HCT116 (cell line): ENCODE results near the gene UBN1. TPM values are rescaled to one million over a fixed set of nuclear protein-coding genes. Genes with fewer than 3 reads are reported as not detected.

Experiments
- ATAC-seq: fragments of 200-7000 bp; cut with Tn5 transposase; 2 replicates; pipeline ENCODE4 v1.9.1; 2020; ENCODE audit warnings: mild to moderate bottlenecking, moderate library complexity
- BruUV-seq: library from RNA; stranded (reverse); fragments of 400-500 nt; replicated peaks from 2 replicates; lab custom pipeline; 2021; lab: Mats Ljungman, UMichigan
- CTCF ChIA-PET: fragments of 300-600 bp; sonication (Branson Sonifier 250); formaldehyde crosslinking; loops from one replicate; lab custom pipeline; 2021; ENCODE audit warnings: antibody characterized with exemption; lab: Charles Lee
- POLR2A ChIA-PET: fragments of 300-600, 350-600 bp; sonication (Branson Sonifier 250); formaldehyde crosslinking; loops from one replicate; lab custom pipeline; 2021; ENCODE audit warnings: antibody characterized with exemption; lab: Charles Lee
- RAD21 ChIA-PET, 2 experiments: fragments of 300-600 bp; sonication (Branson Sonifier 250); formaldehyde crosslinking; loops; one replicate each; lab custom pipeline; 2023; ENCODE audit warnings: low total read pairs in 2 of 2; ENCODE audit not compliant: uncharacterized antibody in 2 of 2, unreplicated experiment in 2 of 2, low non-redundant PET in 1 of 2; lab: Charles Lee
- DNase-seq: peaks from one replicate; pipeline ENCODE4 v3.0.0-alpha.2; 2010; ENCODE audit warnings: low read depth, low spot score
- H2AFZ ChIP-seq: fragments of 200-600 bp; shearing (Covaris generic), sonication (generic); 2 replicates; pipeline ENCODE4 v1.6.1; 2017; ENCODE audit warnings: low read depth, mixed run types, mixed read lengths, antibody characterized with exemption, low read length; ENCODE audit not compliant: poor library complexity, severe bottlenecking
- H3K27ac ChIP-seq: 2 replicates; pipeline ENCODE4 v1.5.1; 2012; ENCODE audit warnings: low read depth, low read length
- H3K27me3 ChIP-seq: fragments of 200-600 bp; sonication (generic); 2 replicates; pipeline ENCODE4 v1.6.1; 2016; ENCODE audit warnings: mixed run types, low read length, mixed read lengths; ENCODE audit not compliant: insufficient read depth
- H3K36me3 ChIP-seq, 2 experiments: fragments of 200-500 bp in 1 of 2; fragments of 200-600 bp in 1 of 2; sonication (Bioruptor generic) in 1 of 2; sonication (generic) in 1 of 2; 2 replicates each; pipeline versions ENCODE4 v1.5.1 to v1.6.1; 2014 to 2016; ENCODE audit warnings: low read length in 2 of 2, inconsistent platforms in 1 of 2, mixed read lengths in 1 of 2, mixed run types in 1 of 2; ENCODE audit not compliant: insufficient read depth in 2 of 2, control insufficient read depth in 1 of 2
- H3K4me1 ChIP-seq, 2 experiments: fragments of 200-600 bp in 1 of 2; sonication (generic) in 1 of 2; 2 replicates each; pipeline versions ENCODE4 v1.5.1 to v1.6.1; 2012 to 2017; ENCODE audit warnings: low read length in 2 of 2, inconsistent platforms in 1 of 2, mild to moderate bottlenecking in 1 of 2, mixed read lengths in 1 of 2, mixed run types in 1 of 2, moderate library complexity in 1 of 2; ENCODE audit not compliant: insufficient read depth in 2 of 2, control insufficient read depth in 1 of 2
- H3K4me2 ChIP-seq: fragments of 200-600 bp; sonication (generic); 2 replicates; pipeline ENCODE4 v1.6.1; 2017; ENCODE audit warnings: mixed run types, low read length, mixed read lengths
- H3K4me3 ChIP-seq, 2 experiments: fragments of 200-600 bp in 1 of 2; sonication (generic) in 1 of 2; replicated peaks in 1 of 2; 2 replicates each; pipeline ENCODE4 v1.5.1; 2011 to 2016; ENCODE audit warnings: low read length in 2 of 2, control low read depth in 1 of 2, low read depth in 1 of 2, mild to moderate bottlenecking in 1 of 2, mixed read lengths in 1 of 2, mixed run types in 1 of 2
- H3K79me2 ChIP-seq: fragments of 200-600 bp; sonication (generic); 2 replicates; pipeline ENCODE4 v1.6.1; 2017; ENCODE audit warnings: mild to moderate bottlenecking, mixed run types, low read length, moderate library complexity, mixed read lengths; ENCODE audit not compliant: insufficient read depth
- H3K9ac ChIP-seq: fragments of 200-600 bp; sonication (generic); 2 replicates; pipeline ENCODE4 v1.6.1; 2016; ENCODE audit warnings: low read length, mixed read lengths
- H3K9me2 ChIP-seq: fragments of 200-600 bp; sonication (generic), shearing (Covaris generic); 2 replicates; pipeline ENCODE4 v1.6.1; 2017; ENCODE audit warnings: mixed run types, mild to moderate bottlenecking, moderate library complexity; ENCODE audit not compliant: insufficient read depth
- H3K9me3 ChIP-seq, 2 experiments: fragments of 200-500 bp in 1 of 2; fragments of 200-600 bp in 1 of 2; sonication (Bioruptor generic) in 1 of 2; sonication (generic) in 1 of 2; 2 replicates each; pipeline ENCODE4 v1.6.1; 2014 to 2017; ENCODE audit warnings: low read length in 2 of 2, mixed read lengths in 2 of 2, inconsistent platforms in 1 of 2, low read depth in 1 of 2, mild to moderate bottlenecking in 1 of 2, mixed run types in 1 of 2, moderate library complexity in 1 of 2; ENCODE audit not compliant: control insufficient read depth in 1 of 2, insufficient read depth in 1 of 2
- H4K20me1 ChIP-seq: fragments of 200-600 bp; sonication (generic), shearing (Covaris generic); 2 replicates; pipeline ENCODE4 v1.6.1; 2017; ENCODE audit warnings: mixed run types, mild to moderate bottlenecking, moderate library complexity; ENCODE audit not compliant: insufficient read depth
- EGR1 ChIP-seq: IDR thresholded peaks from 2 replicates; pipeline ENCODE4 v1.6.1; 2012; ENCODE audit warnings: low read depth
- EZH2phosphoT487 ChIP-seq: fragments of 200-600 bp; IDR thresholded peaks from 2 replicates; pipeline ENCODE4 v1.6.1; 2018; ENCODE audit warnings: antibody characterized with exemption, borderline replicate concordance
- FOSL1 ChIP-seq: IDR thresholded peaks from 2 replicates; pipeline ENCODE4 v1.6.1; 2012; ENCODE audit warnings: low read depth
- JUND ChIP-seq: IDR thresholded peaks from 2 replicates; pipeline ENCODE4 v1.6.1; 2012
- POLR2AphosphoS5 ChIP-seq: IDR thresholded peaks from 2 replicates; pipeline ENCODE4 v1.6.1; 2011; ENCODE audit warnings: mild to moderate bottlenecking, low read depth, low read length, moderate library complexity
- RAD21 ChIP-seq: IDR thresholded peaks from 2 replicates; pipeline ENCODE4 v1.6.1; 2012; ENCODE audit warnings: low read depth, mild to moderate bottlenecking
- SP1 ChIP-seq: IDR thresholded peaks from 2 replicates; pipeline ENCODE4 v1.6.1; 2012; ENCODE audit warnings: low read depth
- ZNF274 ChIP-seq: fragments of 200-500 bp; sonication (Bioruptor generic); IDR thresholded peaks from 2 replicates; pipeline ENCODE4 v1.6.1; 2014; ENCODE audit warnings: mild to moderate bottlenecking, low read depth, low read length, inconsistent platforms
- intact Hi-C: fragments of 100-400 bp; cut with micrococcal nuclease; formaldehyde crosslinking; loops from 2 replicates; pipeline ENCODE4 v1.10.0; 2022
- total RNA-seq: library from RNA; stranded (reverse); gene quantifications from one replicate; pipeline ENCODE4 v1.2.1, GENCODE V29; 2021; ENCODE audit not compliant: unreplicated experiment
- TF ChIP-seq, protein P1 (sequence below): IDR thresholded peaks from 2 replicates; pipeline ENCODE4 v1.6.1; 2012

The UBN1 gene
- total RNA-seq, 1 experiment from 2014 or later: 31.9 TPM

DNA sequence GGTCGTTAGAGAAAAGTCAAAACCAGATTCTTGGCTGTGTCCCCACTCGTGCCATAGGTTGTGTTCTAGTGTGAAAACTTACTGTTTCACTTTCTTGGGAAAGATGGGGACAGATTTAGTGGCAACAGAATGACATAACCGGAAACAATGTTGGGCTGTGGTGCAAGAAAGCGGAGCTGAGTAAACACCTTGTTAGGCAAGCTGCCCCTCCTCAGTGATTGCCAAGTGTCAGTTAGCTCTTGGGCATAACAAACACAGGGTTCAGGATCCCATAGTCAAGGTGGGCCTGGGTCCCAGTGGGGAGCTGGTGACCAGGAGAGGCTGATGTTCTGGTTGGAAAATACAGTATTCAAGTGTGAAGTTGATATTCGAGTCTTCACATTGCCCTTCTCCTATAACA is 15.4 kb downstream of the UBN1 start:
- Histone ChIP-seq H3K36me3 (peaks cover 45 to 46% of the 10 kb centered on the region in 2 experiments), H3K9me3 (no peaks in the 10 kb centered on the region), H3K4me2 (no peak overlapping the region), H3K4me3 (no peak overlapping the region), H3K9ac (no peak overlapping the region), H3K27me3 (no peaks in the 10 kb centered on the region), H3K27ac (no peak overlapping the region), H3K4me1 (no peaks in the 10 kb centered on the region), H2AFZ (no peak overlapping the region), H3K79me2 (peaks cover 64% of the 10 kb centered on the region), H4K20me1 (no peaks in the 10 kb centered on the region), H3K9me2 (no peaks in the 10 kb centered on the region)
- ChIA-PET RAD21 (no interaction called here), POLR2A (no interaction called here), CTCF (no interaction called here)
- no peak for DNase-seq
- intact Hi-C loops: no loop called here
- ATAC-seq: no peak
- BruUV-seq: no TSS peak
- TF ChIP-seq, protein P1, sequence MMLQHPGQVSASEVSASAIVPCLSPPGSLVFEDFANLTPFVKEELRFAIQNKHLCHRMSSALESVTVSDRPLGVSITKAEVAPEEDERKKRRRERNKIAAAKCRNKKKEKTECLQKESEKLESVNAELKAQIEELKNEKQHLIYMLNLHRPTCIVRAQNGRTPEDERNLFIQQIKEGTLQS: no peak
- TF ChIP-seq EGR1: no peak
- no peak for TF ChIP-seq FOSL1
- TF ChIP-seq ZNF274: no peak
- no peak for TF ChIP-seq RAD21
- no peak for TF ChIP-seq EZH2phosphoT487
- TF ChIP-seq JUND: no peak

DNA sequence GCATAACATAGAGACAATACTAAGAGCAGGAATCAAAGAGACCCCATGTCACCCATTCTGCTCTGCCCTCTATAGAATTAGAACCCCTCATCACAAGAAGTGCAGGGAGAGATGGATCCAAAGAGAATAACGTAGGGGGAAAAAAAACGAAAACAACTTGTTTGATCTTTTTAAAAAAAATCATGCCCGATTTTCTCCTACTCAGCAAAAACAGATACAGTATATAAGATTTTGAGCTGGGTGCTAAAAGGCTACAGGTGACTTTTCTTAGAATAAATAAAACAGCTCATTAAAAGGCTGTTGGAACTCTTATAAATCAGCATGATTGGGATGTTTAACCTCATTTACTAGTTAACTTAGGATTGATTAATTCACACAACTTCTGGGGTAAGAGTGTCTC is 17.4 kb downstream of the UBN1 start:
- Histone ChIP-seq H3K9ac (no peak overlapping the region), H2AFZ (no peak overlapping the region), H3K4me1 (no peaks in the 10 kb centered on the region), H3K27me3 (no peaks in the 10 kb centered on the region), H3K9me3 (no peaks in the 10 kb centered on the region), H3K4me3 (no peak overlapping the region), H3K36me3 (peaks cover 26 to 32% of the 10 kb centered on the region in 2 experiments; a peak in 2 of 4 replicates), H4K20me1 (no peaks in the 10 kb centered on the region; the same call in 1 of the 2 replicates), H3K9me2 (no peaks in the 10 kb centered on the region), H3K79me2 (peaks cover 77% of the 10 kb centered on the region), H3K4me2 (no peak overlapping the region), H3K27ac (no peak overlapping the region)
- BruUV-seq: no TSS peak
- DNase-seq (no peak), ATAC-seq (no peak)
- TF ChIP-seq EZH2phosphoT487 (no peak), SP1 (no peak), RAD21 (no peak), ZNF274 (no peak), POLR2AphosphoS5 (no peak)
- TF ChIP-seq, protein P1: no peak
- intact Hi-C loops: no loop called here
- CTCF ChIA-PET: no interaction called here
- RAD21 ChIA-PET: no interaction called here
- POLR2A ChIA-PET: no interaction called here
